ENCODE measurements around the gene NLGN2.

Gene NLGN2

DNA sequence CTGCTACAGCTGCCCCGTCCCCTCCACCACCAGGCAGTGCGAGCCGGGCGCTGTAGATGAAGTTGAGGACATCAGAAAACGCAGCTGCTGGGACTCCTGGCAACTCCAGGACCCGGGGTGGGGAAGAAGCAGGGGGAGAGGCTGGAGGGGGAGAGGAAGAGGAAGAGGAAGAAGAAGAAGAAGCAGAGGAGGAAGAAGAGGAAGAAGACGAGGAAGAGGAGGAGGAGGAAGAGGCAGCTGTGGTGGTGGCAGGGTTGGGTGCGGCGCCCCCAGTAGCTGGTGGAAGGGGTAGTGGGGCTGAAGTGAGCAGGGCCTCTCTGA, 58.6 kb downstream of the NLGN2 start:
- H3K9ac ChIP-seq (ENCODE audit: low read depth, low read length): no peak overlapping the region
- H3K36me3 ChIP-seq (ENCODE audit: insufficient read depth, low read length): no peaks in the 10 kb centered on the region
- no peaks in the 10 kb centered on the region for H3K9me3 ChIP-seq (ENCODE audit: control insufficient read depth, insufficient read depth, low read length)
- peaks cover 6% of the 10 kb centered on the region; the same call in 1 of the 2 replicates for H3K4me1 ChIP-seq (ENCODE audit: insufficient read depth, low read length)

DNA sequence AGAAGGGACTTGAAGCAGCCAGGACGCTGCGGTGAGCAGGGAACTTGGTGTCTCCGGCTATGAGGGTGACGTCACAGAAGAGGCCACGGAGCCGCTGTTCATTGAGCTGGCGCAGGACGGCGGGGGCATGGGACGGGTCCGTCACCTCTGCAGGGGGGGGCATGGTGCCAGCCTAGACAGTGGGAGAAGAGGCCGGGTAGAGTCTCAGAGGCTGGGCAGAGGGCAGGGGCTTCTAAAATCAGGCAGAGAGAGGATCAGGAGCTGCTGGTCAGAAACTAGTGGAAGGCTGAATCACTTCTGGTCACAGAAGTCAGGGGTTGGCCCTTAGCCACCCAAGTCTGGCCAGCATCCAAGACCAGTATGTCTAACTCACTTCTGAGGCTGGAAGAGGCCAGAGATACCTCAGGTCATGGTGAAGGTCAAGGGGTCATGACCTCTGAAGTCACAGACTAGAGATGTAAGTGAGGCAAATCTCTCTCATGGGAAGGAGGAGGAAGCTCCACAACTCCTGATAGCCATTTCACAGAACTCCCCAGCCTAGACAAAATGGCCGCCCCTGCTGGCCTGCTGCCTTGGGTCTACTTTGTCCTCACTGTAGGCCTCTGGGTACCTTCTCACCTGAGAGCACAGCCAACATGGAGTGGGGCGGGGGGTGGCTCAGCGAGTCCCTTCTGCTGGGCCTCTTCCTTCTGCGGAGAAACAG, 59.1 kb downstream of the NLGN2 start:
- no peaks in the 10 kb centered on the region for H3K36me3 ChIP-seq (ENCODE audit: insufficient read depth, low read length)
- peaks cover under 1% of the 10 kb centered on the region; the same call in 1 of the 2 replicates for H3K4me1 ChIP-seq (ENCODE audit: insufficient read depth, low read length)
- H3K9me3 ChIP-seq (ENCODE audit: control insufficient read depth, insufficient read depth, low read length): no peaks in the 10 kb centered on the region
- no peak overlapping the region for H3K9ac ChIP-seq (ENCODE audit: low read depth, low read length)

DNA sequence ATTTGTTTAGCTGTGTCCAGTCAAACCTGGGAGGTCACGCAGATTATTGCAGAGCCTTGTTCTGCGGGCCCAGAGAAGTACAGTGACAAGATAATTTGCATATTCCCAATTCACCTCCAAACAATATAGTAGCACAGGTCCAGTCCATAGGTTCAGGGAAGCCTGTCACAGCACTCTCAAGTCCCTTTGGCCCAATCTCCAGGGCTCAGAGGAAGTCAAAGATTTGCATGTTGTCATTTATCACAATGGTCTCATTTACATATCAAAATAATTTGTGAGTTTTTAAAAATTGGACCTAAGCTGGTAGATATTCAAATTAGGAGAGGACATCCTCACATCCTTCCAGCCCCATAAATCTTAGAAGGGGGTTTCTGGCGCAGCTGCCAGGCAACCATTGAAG, 59.9 kb downstream of the NLGN2 start:
- no peak overlapping the region for H3K9ac ChIP-seq (ENCODE audit: low read depth, low read length)
- no peaks in the 10 kb centered on the region for H3K36me3 ChIP-seq (ENCODE audit: insufficient read depth, low read length)
- no peaks in the 10 kb centered on the region for H3K4me1 ChIP-seq (ENCODE audit: insufficient read depth, low read length)
- no peaks in the 10 kb centered on the region for H3K9me3 ChIP-seq (ENCODE audit: control insufficient read depth, insufficient read depth, low read length)

DNA sequence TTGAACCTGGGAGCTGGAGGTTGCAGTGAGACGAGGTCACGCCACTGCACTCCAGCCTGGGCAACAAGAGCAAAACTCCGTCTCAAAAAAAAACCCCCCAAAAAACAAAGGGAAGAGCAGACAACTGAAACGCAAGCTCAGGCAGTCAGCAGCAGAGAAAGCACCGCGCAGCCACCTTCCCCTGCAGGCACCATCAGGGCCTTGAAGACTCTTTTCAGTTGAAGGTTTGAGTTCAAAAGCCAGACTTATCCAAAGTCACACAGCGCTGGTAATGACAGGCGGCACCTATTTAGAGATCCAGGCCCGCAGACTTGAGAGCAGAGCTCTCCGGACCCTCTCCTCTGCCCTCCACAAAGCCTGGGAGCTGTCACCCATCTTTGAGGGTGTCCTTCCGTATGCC, 60.6 kb downstream of the NLGN2 start:
- Histone ChIP-seq H3K9me3 (ENCODE audit: control insufficient read depth, insufficient read depth, low read length) (no peaks in the 10 kb centered on the region), H3K9ac (ENCODE audit: low read depth, low read length) (no peak overlapping the region), H3K4me1 (ENCODE audit: insufficient read depth, low read length) (no peaks in the 10 kb centered on the region), H3K36me3 (ENCODE audit: insufficient read depth, low read length) (no peaks in the 10 kb centered on the region)

DNA sequence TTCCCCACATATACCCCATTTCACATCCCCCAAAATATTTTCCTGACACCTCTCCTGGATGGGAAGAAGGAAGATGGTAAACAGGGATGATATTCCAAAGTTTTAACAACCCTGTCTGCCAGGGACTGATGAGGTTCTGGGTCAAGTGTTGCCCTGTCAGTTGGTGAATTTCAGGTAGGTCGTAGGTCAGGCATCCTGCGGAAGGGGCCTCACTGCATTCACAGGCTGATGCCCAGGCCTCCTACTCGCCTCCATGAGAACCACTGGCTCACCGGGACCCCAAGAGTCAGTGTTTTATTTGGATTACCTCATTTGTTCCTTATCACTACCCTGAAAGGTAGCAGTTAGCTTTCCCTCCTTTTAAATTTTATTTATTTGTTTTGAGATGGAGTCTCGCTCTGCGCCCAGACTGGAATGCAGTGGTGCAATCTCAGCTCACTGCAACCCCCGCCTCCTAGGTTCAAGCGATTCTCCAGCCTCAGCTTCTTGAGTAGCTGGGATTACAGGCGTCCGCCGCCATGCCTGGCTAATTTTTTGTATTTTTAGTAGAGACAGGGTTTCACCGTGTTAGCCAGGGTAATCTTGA, 61.3 kb downstream of the NLGN2 start:
- no peaks in the 10 kb centered on the region for H3K9me3 ChIP-seq (ENCODE audit: control insufficient read depth, insufficient read depth, low read length)
- no peak overlapping the region for H3K9ac ChIP-seq (ENCODE audit: low read depth, low read length)
- no peaks in the 10 kb centered on the region for H3K4me1 ChIP-seq (ENCODE audit: insufficient read depth, low read length)
- H3K36me3 ChIP-seq (ENCODE audit: insufficient read depth, low read length): no peaks in the 10 kb centered on the region

Measured in ES-I3 (cell line).